GM04504 (cell line): ENCODE data around the gene SPA17.

ENCODE experiments used
- DNase-seq: peaks from one replicate; pipeline ENCODE4 v3.0.0-alpha.2; 2012; ENCODE audit warnings: low read depth

The SPA17 gene

GRCh38 chr11:124724979-124725718, 51.4 kb downstream of the SPA17 start:
- no peak for DNase-seq

- DNase-seq, result no peak
Observed at GRCh38 chr11:124725719-124726105, 52.0 kb downstream of the SPA17 start.

GRCh38 chr11:124727474-124727873, 53.8 kb downstream of the SPA17 start:
- no peak for DNase-seq

- DNase-seq, result no peak
Observed at GRCh38 chr11:124728134-124728533, 54.4 kb downstream of the SPA17 start.

- DNase-seq, result no peak
Observed at GRCh38 chr11:124729571-124729970, 55.9 kb downstream of the SPA17 start.

- DNase-seq, result no peak
Observed at GRCh38 chr11:124732230-124732629, 58.5 kb downstream of the SPA17 start.

- DNase-seq, result no peak
Observed at GRCh38 chr11:124736736-124737135, 63.0 kb downstream of the SPA17 start.

- DNase-seq, result no peak
Observed at GRCh38 chr11:124737638-124738305, 64.1 kb downstream of the SPA17 start.

GRCh38 chr11:124738713-124739478, 65.2 kb downstream of the SPA17 start:
- no peak for DNase-seq

- DNase-seq, result peak; percentile 48
Observed at GRCh38 chr11:124739479-124740276, 66.0 kb downstream of the SPA17 start, which contains the start of gene NRGN. TSS of gene NRGN (plus strand) at chr11:124739942. CDS start at chr11:124740085, 143 bp downstream.

GRCh38 chr11:124740277-124740882, 66.7 kb downstream of the SPA17 start:
- DNase-seq, result no peak

- DNase-seq, result no peak
Observed at GRCh38 chr11:124742555-124742954, 68.9 kb downstream of the SPA17 start.

- no peak for DNase-seq
Observed at GRCh38 chr11:124743050-124743449, 69.3 kb downstream of the SPA17 start.

- no peak for DNase-seq
Observed at GRCh38 chr11:124745270-124745834, 71.6 kb downstream of the SPA17 start.

- no peak for DNase-seq
Observed at GRCh38 chr11:124745835-124746620, 72.3 kb downstream of the SPA17 start.

- no peak for DNase-seq
Observed at GRCh38 chr11:124746621-124747243, 73.0 kb downstream of the SPA17 start.
